Right lobe of liver (tissue), 6 donors: Measurements from ENCODE around the gene ATF7IP. TPM values are rescaled to one million over a fixed set of nuclear protein-coding genes. Genes with fewer than 3 reads are reported as not detected.

Source experiments
- ATAC-seq, 4 donors: fragments of 200-7000 bp; cut with Tn5 transposase; one replicate each; pipeline ENCODE4 v1.9.1; 2020; ENCODE audit warnings: mild to moderate bottlenecking in 4 of 4, moderate library complexity in 4 of 4
- DNase-seq, 3 donors: peaks; one replicate each; pipeline ENCODE4 v3.0.0-alpha.2; 2020
- H3K27ac ChIP-seq, 3 donors: fragments of 200-600 bp; one replicate each; pipeline ENCODE4 v1.8.0; 2022
- H3K27me3 ChIP-seq, 2 donors: fragments of 200-600 bp; one replicate each; pipeline ENCODE4 v1.8.0; 2022
- H3K36me3 ChIP-seq, 4 donors: fragments of 200-600 bp; sonication (generic) in 1 of 4; one replicate each; pipeline versions ENCODE4 v1.5.1 to v1.8.0; 2017 to 2022; ENCODE audit warnings: control low read depth in 1 of 4
- H3K4me1 ChIP-seq, 4 donors: fragments of 200-600 bp; sonication (generic) in 1 of 4; one replicate each; pipeline versions ENCODE4 v1.5.1 to v1.8.0; 2017 to 2022; ENCODE audit warnings: control low read depth in 1 of 4
- H3K4me3 ChIP-seq, 3 donors: fragments of 200-600 bp; one replicate each; pipeline ENCODE4 v1.8.0; 2022
- H3K9me3 ChIP-seq, 4 donors: fragments of 200-600 bp; sonication (generic) in 1 of 4; one replicate each; pipeline versions ENCODE4 v1.5.1 to v1.8.0; 2017 to 2022; ENCODE audit warnings: control low read depth in 1 of 4
- CTCF ChIP-seq, 4 donors: fragments of 200-600 bp in 3 of 4; fragments of 450-650 bp in 1 of 4; IDR thresholded peaks; one replicate each; pipeline versions ENCODE4 v1.5.1 to v1.8.0; 2016 to 2022; ENCODE audit warnings: antibody characterized with exemption in 4 of 4, mild to moderate bottlenecking in 2 of 4
- POLR2A ChIP-seq: fragments of 450-650 bp; IDR thresholded peaks from one replicate; pipeline ENCODE4 v1.6.1; 2017; ENCODE audit warnings: antibody characterized with exemption, mild to moderate bottlenecking
- WGBS: methylation state at CpG from one replicate; pipeline ENCODE4 v1.1.6; 2018; ENCODE audit warnings: low coverage, low lambda C conversion rate; ENCODE audit not compliant: insufficient coverage; ENCODE audit errors: missing lambda C conversion rate; 5-methylcytosine and 5-hydroxymethylcytosine counted together
- intact Hi-C, 2 donors: fragments of 100-400 bp; cut with DNase I; formaldehyde crosslinking; loops; one replicate each; pipeline versions ENCODE4 v1.11.2 to v1.14.1; 2022
- total RNA-seq, 6 experiments: library from RNA; depleted of rRNA in 2 of 6; stranded (reverse); fragments of >200 nt in 2 of 6; fragmentation: NEBNext Ultra II Directional in 3 of 6; extraction: Animal tissue kit (Norgen Biotek cat#: 25700) in 3 of 6; gene quantifications; one replicate each; pipeline versions ENCODE4 v1.1.0 to v1.2.4, GENCODE V29; 2016 to 2023
- donor health status: DM: no; HTN: yes; CAD: no.
- donor health status: DM: no; HTN: no; CAD: no.
- donor health status: DM: no; HTN: no; CAD: no.
- donor health status: DM: no; HTN: yes; CAD: no.
- donor health status: DM: no; HTN: yes; CAD: no.

ATF7IP gene
- total RNA-seq, 6 experiments from 2014 or later: 17.5 to 33.6 (median 27.4) TPM

DNA sequence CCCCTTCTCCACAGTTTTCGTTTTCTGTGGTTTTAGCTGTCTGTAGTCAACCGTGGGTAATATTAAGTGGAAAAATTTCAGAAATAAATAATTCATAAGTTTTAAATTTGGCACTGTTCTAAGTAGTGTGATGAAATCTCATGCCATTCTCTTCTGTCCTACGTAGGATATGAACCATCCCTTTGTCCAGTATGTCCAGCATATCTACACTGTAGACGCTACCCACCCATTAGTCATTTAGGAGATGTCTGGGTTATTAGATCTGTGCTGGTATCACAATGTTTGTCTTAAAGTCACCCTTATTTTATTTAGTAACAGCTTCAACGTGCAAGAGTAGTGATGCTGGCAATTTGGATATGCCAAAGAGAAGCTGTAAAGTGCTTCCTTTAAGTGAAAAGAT is 44.7 kb downstream of the ATF7IP start:
- WGBS: 81% methylated on average over 5 of the region's 5 CpGs
- H3K9me3 ChIP-seq: no peaks in the 10 kb centered on the region
- no peak overlapping the region for H3K27ac ChIP-seq
- H3K4me1 ChIP-seq: peaks cover 0 to 10% (median 3%) of the 10 kb centered on the region in 4 donors
- no peak overlapping the region for H3K4me3 ChIP-seq
- TF ChIP-seq POLR2A: no peak
- no peak for TF ChIP-seq CTCF (IDR thresholded peaks at IDR 0.05)
- no peak for DNase-seq
- intact Hi-C loops: no loop called here
- no peaks in the 10 kb centered on the region for H3K36me3 ChIP-seq
- no peak for ATAC-seq
- H3K27me3 ChIP-seq: no peaks in the 10 kb centered on the region

DNA sequence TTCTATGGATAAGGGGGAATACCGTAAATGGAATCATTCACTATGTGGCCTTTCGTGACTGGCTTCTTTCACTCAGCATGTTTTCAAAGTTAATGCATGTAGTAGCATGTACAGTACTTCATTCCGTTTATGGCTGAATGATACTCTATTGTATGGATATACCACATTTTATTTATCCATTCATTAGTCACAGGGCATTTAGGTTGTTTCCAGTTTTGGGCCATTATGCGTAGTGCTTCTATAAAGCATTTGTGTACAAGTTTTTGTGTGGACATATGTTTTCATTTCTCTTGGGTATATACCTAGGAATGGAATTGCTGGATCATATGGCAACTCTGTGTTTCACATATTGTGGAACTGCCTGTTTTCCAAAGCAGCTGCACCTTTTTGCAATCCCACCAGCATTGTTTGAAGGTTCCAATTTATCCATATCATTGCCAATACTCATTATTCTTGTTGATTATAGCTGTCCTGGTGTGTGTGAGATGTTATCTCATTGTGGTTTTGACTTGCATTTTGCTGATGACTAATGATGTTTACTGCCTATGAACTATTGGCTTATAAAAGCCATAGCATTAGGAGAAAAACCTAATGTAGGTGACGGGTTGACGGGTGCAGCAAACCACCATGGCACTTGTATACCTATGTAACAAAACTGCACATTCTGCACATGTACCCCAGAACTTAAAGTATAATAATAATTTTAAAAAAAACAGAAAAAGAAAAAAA is 45.5 kb downstream of the ATF7IP start:
- Histone ChIP-seq H3K4me1 (peaks cover 0 to 11% (median 5%) of the 10 kb centered on the region in 4 donors), H3K36me3 (no peaks in the 10 kb centered on the region), H3K4me3 (no peak overlapping the region), H3K27ac (no peak overlapping the region), H3K9me3 (no peaks in the 10 kb centered on the region), H3K27me3 (no peaks in the 10 kb centered on the region)
- intact Hi-C loops: no loop called here
- DNase-seq (no peak), ATAC-seq (peak in 1 of 4 donors; percentile 30)
- TF ChIP-seq CTCF (IDR thresholded peaks at IDR 0.05) (no peak), POLR2A (no peak)
- 79% methylated on average over 6 of the region's 6 CpGs for whole genome bisulfite sequencing

GRCh38 chr12:14416658-14417057 is 51.2 kb downstream of the ATF7IP start:
- peaks cover 0 to 42% (median 18%) of the 10 kb centered on the region in 4 donors for H3K4me1 ChIP-seq
- ATAC-seq (peak; percentile 28 to 55 (median 50)), DNase-seq (no peak)
- H3K27me3 ChIP-seq: no peaks in the 10 kb centered on the region
- no peak overlapping the region for H3K4me3 ChIP-seq
- intact Hi-C loops: no loop called here
- WGBS: 47% methylated on average over 1 of the region's 1 CpG
- H3K9me3 ChIP-seq: no peaks in the 10 kb centered on the region
- TF ChIP-seq POLR2A (no peak), CTCF (IDR thresholded peaks at IDR 0.05) (peak in 1 of 4 donors; percentile 16)
- no peak overlapping the region for H3K27ac ChIP-seq
- H3K36me3 ChIP-seq: no peaks in the 10 kb centered on the region

GRCh38 chr12:14417715-14418114 is 52.2 kb downstream of the ATF7IP start:
- H3K27ac ChIP-seq: no peak overlapping the region
- peak in 1 of 3 donors; percentile 27 for DNase-seq
- 61% methylated on average over 3 of the region's 3 CpGs for WGBS

More at GRCh38 chr12:14417715-14418114, 52.2 kb downstream of the ATF7IP start:
- no peaks in the 10 kb centered on the region for H3K9me3 ChIP-seq
- intact Hi-C loops: no loop called here
- H3K36me3 ChIP-seq: no peaks in the 10 kb centered on the region
- H3K4me1 ChIP-seq: peaks cover 0 to 42% (median 18%) of the 10 kb centered on the region in 4 donors
- ATAC-seq: peak; percentile 59 to 64 (median 64)
- no peak for TF ChIP-seq CTCF (IDR thresholded peaks at IDR 0.05)
- TF ChIP-seq POLR2A: no peak
- H3K27me3 ChIP-seq: no peaks in the 10 kb centered on the region
- H3K4me3 ChIP-seq: no peak overlapping the region
